ENCODE results near the gene BICD1.

GRCh38 chr12:32399370-32400113 is 292.9 kb downstream of the BICD1 start, which contains the start of gene FGD4:
- peak; percentile 30 to 43 (median 36) for TF ChIP-seq CTCF (IDR thresholded peaks at IDR 0.05)
- peak; percentile 90 for TF ChIP-seq POLR2A (IDR thresholded peaks at IDR 0.05)

Measured in right lobe of liver (tissue), 4 donors.